ENCODE measurements around the gene HES7.

Gene HES7

DNA sequence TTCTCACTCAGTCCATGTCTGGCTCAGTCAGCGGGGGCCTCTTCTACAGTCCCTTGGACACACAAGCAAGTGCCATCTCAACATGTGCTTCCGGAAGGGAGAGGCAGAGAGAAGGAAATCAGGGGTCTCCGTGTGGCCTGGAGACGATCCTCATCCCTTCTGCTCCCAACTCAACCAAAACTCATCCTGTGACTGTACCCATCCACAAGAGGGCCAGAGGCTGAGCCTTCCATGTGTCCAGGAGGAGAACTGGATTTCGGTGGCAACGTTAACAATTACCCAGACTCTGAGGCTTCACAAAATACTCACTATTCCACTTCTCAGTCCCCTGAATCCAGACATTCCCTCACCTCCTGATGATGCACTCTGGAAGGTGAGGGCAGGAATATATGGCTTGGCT lies 28.5 kb downstream of the HES7 start:
- Histone ChIP-seq H3K27ac (no peak overlapping the region), H3K4me3 (no peak overlapping the region)
- DNase-seq (ENCODE audit: low spot score), result no peak
- TF ChIP-seq, protein P1, sequence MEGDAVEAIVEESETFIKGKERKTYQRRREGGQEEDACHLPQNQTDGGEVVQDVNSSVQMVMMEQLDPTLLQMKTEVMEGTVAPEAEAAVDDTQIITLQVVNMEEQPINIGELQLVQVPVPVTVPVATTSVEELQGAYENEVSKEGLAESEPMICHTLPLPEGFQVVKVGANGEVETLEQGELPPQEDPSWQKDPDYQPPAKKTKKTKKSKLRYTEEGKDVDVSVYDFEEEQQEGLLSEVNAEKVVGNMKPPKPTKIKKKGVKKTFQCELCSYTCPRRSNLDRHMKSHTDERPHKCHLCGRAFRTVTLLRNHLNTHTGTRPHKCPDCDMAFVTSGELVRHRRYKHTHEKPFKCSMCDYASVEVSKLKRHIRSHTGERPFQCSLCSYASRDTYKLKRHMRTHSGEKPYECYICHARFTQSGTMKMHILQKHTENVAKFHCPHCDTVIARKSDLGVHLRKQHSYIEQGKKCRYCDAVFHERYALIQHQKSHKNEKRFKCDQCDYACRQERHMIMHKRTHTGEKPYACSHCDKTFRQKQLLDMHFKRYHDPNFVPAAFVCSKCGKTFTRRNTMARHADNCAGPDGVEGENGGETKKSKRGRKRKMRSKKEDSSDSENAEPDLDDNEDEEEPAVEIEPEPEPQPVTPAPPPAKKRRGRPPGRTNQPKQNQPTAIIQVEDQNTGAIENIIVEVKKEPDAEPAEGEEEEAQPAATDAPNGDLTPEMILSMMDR (IDR thresholded peaks at IDR 0.05), result no peak

DNA sequence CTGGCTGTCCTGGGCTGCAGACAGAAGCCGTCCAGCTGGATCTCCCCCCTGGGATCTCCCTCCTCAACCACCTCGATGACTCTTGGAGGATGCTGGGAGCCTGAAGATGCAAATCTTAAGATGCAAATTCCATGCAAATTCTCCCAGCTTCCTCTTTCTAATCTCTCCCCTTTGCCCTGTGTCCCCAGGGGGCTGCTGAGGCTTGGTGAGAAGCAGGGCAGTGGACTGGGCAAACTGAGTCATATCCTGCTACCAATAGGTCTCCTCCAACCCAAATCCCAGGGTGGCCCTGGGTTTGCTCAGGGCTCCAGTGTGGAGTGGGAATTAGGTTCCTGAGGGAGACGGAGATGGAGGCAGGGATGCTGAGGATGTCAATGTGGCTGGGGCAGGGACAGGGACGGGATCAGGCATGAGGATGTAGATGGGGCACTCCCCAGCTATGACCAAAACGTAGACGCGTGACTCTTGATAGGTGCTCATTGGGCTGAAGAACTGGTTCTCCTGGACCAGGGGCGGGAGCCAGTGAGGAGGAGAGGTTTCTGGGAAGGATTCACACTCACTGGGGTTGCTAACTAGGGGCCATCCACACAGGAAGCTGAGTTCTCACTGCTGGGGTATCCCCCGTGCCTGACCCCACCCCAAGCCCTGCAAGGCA lies 32.7 kb downstream of the HES7 start:
- H3K4me3 ChIP-seq, result no peak overlapping the region
- H3K27ac ChIP-seq, result no peak overlapping the region
- no peak for DNase-seq (ENCODE audit: low spot score)
- TF ChIP-seq, protein P1 (IDR thresholded peaks at IDR 0.05), result no peak

DNA sequence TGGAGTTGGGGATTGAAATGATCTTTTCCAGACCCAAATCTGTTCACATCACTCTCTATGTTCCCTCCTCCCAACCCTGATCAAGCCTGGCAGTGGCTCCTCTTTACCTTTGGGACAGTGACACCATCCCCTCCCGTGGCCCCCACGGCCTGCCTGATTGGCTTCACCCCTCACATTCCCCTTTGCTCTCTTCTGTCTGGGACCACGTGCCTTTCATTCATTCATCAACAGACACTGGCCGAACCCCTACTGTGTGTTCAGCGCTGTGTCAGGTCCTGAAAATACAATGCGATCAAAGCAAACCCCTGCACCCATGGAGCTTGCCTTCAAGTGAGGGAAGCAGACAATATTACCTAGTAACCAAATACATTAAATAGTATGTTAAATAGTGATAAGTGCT lies 34.2 kb downstream of the HES7 start:
- Histone ChIP-seq H3K4me3 (no peak overlapping the region), H3K27ac (no peak overlapping the region)
- DNase-seq (ENCODE audit: low spot score), result no peak
- TF ChIP-seq, protein P1 (IDR thresholded peaks at IDR 0.05), result no peak

DNA sequence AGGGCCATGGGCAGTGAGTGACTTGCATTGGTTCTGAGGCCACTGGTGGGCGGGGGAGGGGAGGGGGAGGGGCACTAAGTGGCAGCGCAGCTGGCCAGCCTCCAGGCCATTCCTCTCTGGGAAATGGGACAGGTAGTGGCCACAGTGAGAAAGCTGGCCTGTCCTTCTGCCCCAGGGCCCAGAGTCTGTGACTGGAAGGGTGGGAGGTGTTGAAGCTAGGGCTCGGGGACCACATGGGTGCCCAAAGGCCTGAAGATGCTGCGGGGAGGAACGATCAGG lies 36.0 kb downstream of the HES7 start:
- no peak for DNase-seq (ENCODE audit: low spot score)
- TF ChIP-seq, protein P1 (IDR thresholded peaks at IDR 0.05), result no peak
- H3K4me3 ChIP-seq, result no peak overlapping the region
- H3K27ac ChIP-seq, result no peak overlapping the region

DNA sequence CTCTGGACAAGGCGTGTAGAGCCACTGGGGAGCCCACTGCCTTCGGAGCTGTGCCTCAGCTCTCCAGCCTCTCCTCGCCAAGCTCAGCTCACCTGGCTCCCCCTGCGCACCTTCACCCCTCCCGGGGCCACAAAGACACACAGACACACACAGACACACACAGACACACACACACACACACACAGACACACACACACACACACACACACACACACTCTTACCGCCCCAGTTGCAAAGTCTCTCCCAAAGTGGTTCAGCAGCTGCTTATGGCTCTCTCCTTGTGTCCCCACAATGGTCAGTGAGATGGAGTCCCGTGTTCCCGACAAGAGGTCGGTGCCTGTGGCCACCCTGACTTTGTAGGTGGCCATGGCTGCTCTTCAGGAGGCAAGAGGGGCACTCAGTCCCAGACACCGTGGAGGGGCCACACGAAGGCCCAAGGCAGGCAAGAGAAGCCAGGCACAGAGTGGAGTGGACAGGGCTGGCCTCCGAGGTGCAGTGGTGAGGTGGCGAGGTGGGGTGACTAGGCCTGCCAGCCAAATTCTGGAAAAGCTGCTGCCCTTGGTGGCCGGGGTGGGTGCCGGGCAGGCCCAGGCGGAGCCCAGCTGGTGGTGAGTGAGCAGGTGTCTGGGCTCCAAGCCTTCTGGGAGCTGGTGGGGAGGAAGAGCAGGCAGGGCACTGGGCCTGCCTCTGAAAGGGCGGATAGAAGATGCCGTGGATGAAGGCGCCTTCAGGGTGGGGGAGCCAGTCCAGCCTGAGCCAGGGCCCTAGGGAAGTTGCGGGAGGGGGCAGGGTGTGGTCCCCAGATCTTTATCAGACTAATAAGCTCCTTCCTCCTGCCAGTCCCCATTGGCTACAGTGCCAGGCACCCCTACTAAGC lies 36.6 kb downstream of the HES7 start, which contains the start of gene ALOX12B:
Gene ALOX12B, minus strand, starts transcription at position 642 of the 877 bp plus-strand sequence. Its CDS starts 274 bp downstream, at position 368.
- Histone ChIP-seq H3K4me3 (no peak within 1 kb of the TSS), H3K27ac (no peak within 1 kb of the TSS)
- TF ChIP-seq, protein P1 (IDR thresholded peaks at IDR 0.05), result no peak
- no peak for DNase-seq (ENCODE audit: low spot score)

DNA sequence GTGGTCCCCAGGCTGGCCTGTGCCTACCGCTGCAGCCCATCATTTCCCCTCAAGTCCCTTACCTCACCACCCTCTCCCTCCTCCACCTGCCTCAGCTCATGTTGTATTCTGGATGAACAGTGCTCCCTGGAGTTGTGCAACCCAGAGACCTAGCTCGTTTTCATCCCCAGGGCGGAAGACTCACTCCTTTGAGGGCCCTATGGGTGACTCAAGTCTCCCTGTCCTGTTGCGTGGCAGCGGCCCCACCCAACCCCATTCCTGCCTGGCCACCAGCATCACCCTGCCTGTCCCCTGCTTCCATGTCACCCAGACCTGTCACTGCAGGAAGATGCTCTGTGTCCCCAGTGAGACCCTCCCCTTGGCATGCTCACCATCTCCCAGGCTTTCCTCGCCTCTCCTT lies 39.7 kb downstream of the HES7 start:
- H3K27ac ChIP-seq, result no peak overlapping the region
- DNase-seq (ENCODE audit: low spot score), result no peak
- TF ChIP-seq, protein P1 (IDR thresholded peaks at IDR 0.05), result no peak
- H3K4me3 ChIP-seq, result no peak overlapping the region

DNA sequence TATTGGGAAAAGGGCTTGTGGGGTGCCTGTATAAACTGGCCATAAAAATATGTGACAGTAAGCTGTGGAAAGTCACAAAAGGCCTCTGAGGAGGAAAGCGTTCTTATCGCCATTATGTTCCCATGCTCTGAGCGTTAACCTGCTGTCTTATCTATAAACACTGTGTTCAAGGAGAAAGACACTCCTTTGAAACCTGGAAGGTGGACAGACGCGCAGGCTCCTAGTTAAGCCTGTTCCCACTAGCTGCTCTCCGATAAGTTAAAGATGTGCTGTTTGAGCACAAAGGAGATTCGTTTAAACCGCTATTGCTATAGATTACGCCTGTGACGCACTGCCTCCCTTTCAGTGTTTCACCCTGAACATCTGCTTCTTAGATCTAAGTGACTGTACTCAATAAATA lies 41.6 kb downstream of the HES7 start:
- TF ChIP-seq, protein P1 (IDR thresholded peaks at IDR 0.05), result no peak
- Histone ChIP-seq H3K27ac (no peak overlapping the region), H3K4me3 (no peak overlapping the region)
- no peak for DNase-seq (ENCODE audit: low spot score)

Data from coronary artery (tissue), 2 donors.